Heart left ventricle (tissue), 13 donors: ENCODE measurements around the gene TUBB8B.
"Not testable (repeated sequence)": the region's sequence is repeated elsewhere in the genome, so short reads cannot be mapped to it uniquely, and the experiment has no call there.

Experiments
- CTCF ChIP-seq, 12 donors: fragments of 200-600 bp; sonication (generic) in 4 of 12; IDR thresholded peaks; one replicate each; pipeline versions ENCODE4 v1.5.0 to v1.8.0; 2018 to 2022; ENCODE audit warnings: antibody characterized with exemption in 12 of 12, mild to moderate bottlenecking in 5 of 12
- POLR2A ChIP-seq, 2 donors: fragments of 450-650 bp; IDR thresholded peaks; one replicate each; pipeline ENCODE4 v1.6.1; 2017; ENCODE audit warnings: antibody characterized with exemption in 2 of 2, mild to moderate bottlenecking in 2 of 2, moderate library complexity in 2 of 2
- donor health status: ischemic (EF 13 %, LVEDD 7.1; RV severe dilation, severe dysfunction).
- donor health status: DM: no; HTN: yes; CAD: no.
- donor health status: DM: no; HTN: no; CAD: no.
- donor health status: ischemic (EF 25% LVEDD 6.9; RV normal size, moderate dysfunction).
- donor health status: ischemic (EF 25% LVEDD 5.7; RV mildly dilated, moderate dysfunction).
- donor health status: ischemic (EF 35%, LVEDD 5.7; RV mildly dilated, moderate dysfunction).
- donor health status: nonischemic (EF 11% LVEDD 7.7; RV severe dilation, severe dysfunction).
- donor health status: DM: yes; HTN: yes; CAD: no.
- donor health status: PGD.
- donor health status: ischemic (EF 29% LVEDD 5.4; RV normal size, mild dysfunction).
- donor health status: nonischemic (EF 23%, LVEDD 6.1; RV moderate dilation, normal function).

DNA sequence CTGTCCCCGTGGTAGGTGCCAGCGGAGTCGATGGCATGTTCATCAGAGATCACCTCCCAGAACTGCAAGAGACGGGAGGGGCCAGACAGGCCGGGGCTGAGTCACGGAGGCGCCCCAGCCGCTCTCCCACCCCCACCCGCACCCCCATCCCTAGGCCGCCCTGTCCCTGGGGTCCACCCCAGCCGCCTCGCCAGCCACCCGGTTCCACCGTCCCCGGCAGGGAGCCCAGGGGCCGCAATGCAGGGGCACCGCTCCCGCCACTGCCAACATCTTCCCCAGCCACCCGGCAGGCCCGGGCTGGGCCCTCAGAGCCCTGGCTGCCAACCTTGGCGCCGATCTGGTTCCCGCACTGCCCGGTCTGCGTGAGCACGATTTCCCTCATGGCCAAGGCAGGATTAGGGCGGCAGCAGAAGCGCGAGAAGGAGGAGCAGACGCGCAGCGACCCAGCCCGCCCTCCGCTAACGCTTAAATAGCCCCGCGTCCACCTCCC is at the start of gene TUBB8B:
- not testable (repeated sequence) for TF ChIP-seq CTCF, POLR2A (IDR thresholded peaks at IDR 0.05)
